H9 (cell line): ENCODE measurements around the gene RNF186. TPM values are rescaled to one million over a fixed set of nuclear protein-coding genes. Genes with fewer than 3 reads are reported as not detected.

Experiments
- DNase-seq: peaks from one replicate; pipeline ENCODE4 v3.0.0-alpha.2; 2017
- H2AFZ ChIP-seq: one replicate; pipeline ENCODE4 v1.6.1; 2013; ENCODE audit warnings: mild to moderate bottlenecking, low read length, control low read depth, moderate library complexity
- H2AK5ac ChIP-seq: 2 replicates; pipeline ENCODE4 v1.6.1; 2013; ENCODE audit warnings: low read length, control low read depth, mixed read lengths; ENCODE audit not compliant: insufficient read length
- H2BK120ac ChIP-seq: one replicate; pipeline ENCODE4 v1.6.1; 2013; ENCODE audit warnings: low read depth, mild to moderate bottlenecking, low read length, control low read depth, inconsistent platforms; ENCODE audit not compliant: poor library complexity, severe bottlenecking
- H2BK12ac ChIP-seq: 2 replicates; pipeline ENCODE4 v1.6.1; 2013; ENCODE audit warnings: low read length, control low read depth, mixed read lengths, low read depth; ENCODE audit not compliant: insufficient read length
- H2BK15ac ChIP-seq: 2 replicates; pipeline ENCODE4 v1.6.1; 2013; ENCODE audit warnings: low read depth, low read length, control low read depth
- H2BK20ac ChIP-seq: one replicate; pipeline ENCODE4 v1.6.1; 2013; ENCODE audit warnings: low read depth, mild to moderate bottlenecking, low read length, control low read depth, inconsistent platforms; ENCODE audit not compliant: poor library complexity, severe bottlenecking
- H2BK5ac ChIP-seq: 2 replicates; pipeline ENCODE4 v1.6.1; 2013; ENCODE audit warnings: low read length, control low read depth, mixed read lengths; ENCODE audit not compliant: insufficient read length
- H3K14ac ChIP-seq: 2 replicates; pipeline ENCODE4 v1.6.1; 2013; ENCODE audit warnings: low read length, control low read depth; ENCODE audit not compliant: insufficient read depth
- H3K18ac ChIP-seq: 2 replicates; pipeline ENCODE4 v1.6.1; 2013; ENCODE audit warnings: low read depth, mild to moderate bottlenecking, mixed read lengths, low read length, control low read depth; ENCODE audit not compliant: insufficient read length
- H3K23ac ChIP-seq: 2 replicates; pipeline ENCODE4 v1.6.1; 2013; ENCODE audit warnings: low read length, control low read depth, mixed read lengths, low read depth; ENCODE audit not compliant: insufficient read length
- H3K23me2 ChIP-seq: 2 replicates; pipeline ENCODE4 v1.6.1; 2013; ENCODE audit warnings: low read depth, mild to moderate bottlenecking, mixed read lengths, low read length, control low read depth; ENCODE audit not compliant: insufficient read length, poor library complexity, severe bottlenecking
- H3K27ac ChIP-seq: 2 replicates; pipeline ENCODE4 v1.5.1; 2013; ENCODE audit warnings: low read length, control low read depth, mixed read lengths, low read depth; ENCODE audit not compliant: insufficient read length
- H3K27me3 ChIP-seq: 2 replicates; pipeline ENCODE4 v1.6.1; 2013; ENCODE audit warnings: low read length, control low read depth, inconsistent platforms; ENCODE audit not compliant: insufficient read depth
- H3K4ac ChIP-seq: 2 replicates; pipeline ENCODE4 v1.6.1; 2013; ENCODE audit warnings: low read depth, mild to moderate bottlenecking, control low read depth, inconsistent platforms, low read length, moderate library complexity
- H3K4me1 ChIP-seq: 2 replicates; pipeline ENCODE4 v1.6.1; 2013; ENCODE audit warnings: low read length, control low read depth, inconsistent platforms; ENCODE audit not compliant: insufficient read depth
- H3K4me2 ChIP-seq: 2 replicates; pipeline ENCODE4 v1.6.1; 2013; ENCODE audit warnings: low read length, control low read depth, mixed read lengths; ENCODE audit not compliant: insufficient read length, insufficient read depth
- H3K56ac ChIP-seq: 2 replicates; pipeline ENCODE4 v1.6.1; 2013; ENCODE audit warnings: low read depth, mild to moderate bottlenecking, mixed read lengths, low read length, control low read depth; ENCODE audit not compliant: insufficient read length
- H3K79me1 ChIP-seq: 2 replicates; pipeline ENCODE4 v1.6.1; 2013; ENCODE audit warnings: low read depth, mild to moderate bottlenecking, moderate library complexity, low read length, control low read depth, inconsistent platforms; ENCODE audit not compliant: insufficient read depth, poor library complexity, severe bottlenecking
- H3K79me2 ChIP-seq: 2 replicates; pipeline ENCODE4 v1.6.1; 2013; ENCODE audit warnings: low read length, control low read depth, inconsistent platforms; ENCODE audit not compliant: insufficient read depth
- H3K9ac ChIP-seq: 2 replicates; pipeline ENCODE4 v1.6.1; 2013; ENCODE audit warnings: low read length, control low read depth, mixed read lengths; ENCODE audit not compliant: insufficient read length; ENCODE audit errors: extremely low read depth
- H3K9me3 ChIP-seq: one replicate; pipeline ENCODE4 v1.6.1; 2013; ENCODE audit warnings: low read depth, low read length, inconsistent platforms; ENCODE audit not compliant: control insufficient read depth
- H3T11ph ChIP-seq: one replicate; pipeline ENCODE4 v1.6.1; 2013; ENCODE audit warnings: mild to moderate bottlenecking, low read length, control low read depth, inconsistent platforms
- H4K20me1 ChIP-seq: one replicate; pipeline ENCODE4 v1.6.1; 2013; ENCODE audit not compliant: control insufficient read depth, insufficient read length, insufficient read depth
- H4K5ac ChIP-seq: 2 replicates; pipeline ENCODE4 v1.6.1; 2013; ENCODE audit warnings: low read depth, mild to moderate bottlenecking, mixed read lengths, low read length, control low read depth; ENCODE audit not compliant: insufficient read length
- H4K8ac ChIP-seq: replicated peaks from 2 replicates; pipeline ENCODE4 v1.6.1; 2013; ENCODE audit warnings: low read length, control low read depth, mixed read lengths, low read depth; ENCODE audit not compliant: insufficient read length
- H4K91ac ChIP-seq: 2 replicates; pipeline ENCODE4 v1.6.1; 2013; ENCODE audit warnings: low read depth, mild to moderate bottlenecking, moderate library complexity, mixed read lengths, low read length, control low read depth; ENCODE audit not compliant: insufficient read length
- H3K27ac Mint-ChIP-seq, 3 experiments: 2 replicates in 2 of 3; 3 replicates in 1 of 3; pipeline ENCODE4 v1.8.0; 2020 to 2021; ENCODE audit warnings: mixed read lengths in 3 of 3, mild to moderate bottlenecking in 1 of 3, moderate library complexity in 1 of 3
- H3K27me3 Mint-ChIP-seq: 2 replicates; pipeline ENCODE4 v1.8.0; 2021; ENCODE audit warnings: low read depth, mild to moderate bottlenecking, moderate library complexity, mixed read lengths
- H3K36me3 Mint-ChIP-seq, 3 experiments: 2 replicates in 2 of 3; 3 replicates in 1 of 3; pipeline ENCODE4 v1.8.0; 2020 to 2021; ENCODE audit warnings: low read depth in 3 of 3, mixed read lengths in 3 of 3; ENCODE audit not compliant: insufficient read depth in 1 of 3
- H3K4me1 Mint-ChIP-seq, 2 experiments: 2 replicates each; pipeline ENCODE4 v1.8.0; 2020; ENCODE audit warnings: mixed read lengths in 2 of 2
- H3K4me3 Mint-ChIP-seq, 2 experiments: 2 replicates in 1 of 2; 3 replicates in 1 of 2; pipeline ENCODE4 v1.8.0; 2020 to 2021; ENCODE audit warnings: mild to moderate bottlenecking in 2 of 2, mixed read lengths in 2 of 2, moderate library complexity in 1 of 2
- H3K9me3 Mint-ChIP-seq, 2 experiments: 2 replicates in 1 of 2; 3 replicates in 1 of 2; pipeline ENCODE4 v1.8.0; 2020; ENCODE audit warnings: mild to moderate bottlenecking in 2 of 2, mixed read lengths in 2 of 2, moderate library complexity in 1 of 2
- CTCF ChIP-seq: fragments of 200-600 bp; sonication (generic); conservative IDR thresholded peaks from 3 replicates; pipeline ENCODE4 v1.8.0; 2021; ENCODE audit warnings: antibody characterized with exemption, mild to moderate bottlenecking
- WGBS: extraction: QIAGEN DNeasy Blood & Tissue Kit; methylation state at CpG from one replicate; pipeline ENCODE4 v1.1.7; 2013; ENCODE audit warnings: missing lambda C conversion rate, low lambda C conversion rate, mixed read lengths; ENCODE audit not compliant: insufficient read length; ENCODE audit errors: extremely low coverage; 5-methylcytosine and 5-hydroxymethylcytosine counted together
- total RNA-seq: library from RNA; stranded (reverse); gene quantifications from 2 replicates; pipeline ENCODE4 v1.2.1, GENCODE V29; 2021

RNF186 gene
- total RNA-seq, 1 experiment from 2014 or later = not detected

GRCh38 chr1:19815801-19816736, 986 bp upstream of the RNF186 start:
- H3T11ph ChIP-seq = no peak overlapping the region
- no peak overlapping the region for H4K91ac ChIP-seq
- H3K18ac ChIP-seq = peak overlapping the region; percentile 3
- no peaks in the 10 kb centered on the region for H3K23me2 ChIP-seq
- no peaks in the 10 kb centered on the region for H3K9me3 ChIP-seq
- no peak overlapping the region for H3K4ac ChIP-seq
- H3K79me2 ChIP-seq = no peaks in the 10 kb centered on the region
- Mint-ChIP-seq H3K27ac (peak overlapping the region; percentile 89 to 97 (median 94)), H3K4me3 (peak overlapping the region; percentile 24 to 46; a peak in 4 of 5 replicates), H3K4me1 (peaks cover 57 to 66% of the 10 kb centered on the region in 2 experiments), H3K9me3 (no peaks in the 10 kb centered on the region; a peak in 1 of 5 replicates), H3K27me3 (peaks cover 8% of the 10 kb centered on the region), H3K36me3 (no peaks in the 10 kb centered on the region)
- peaks cover 14% of the 10 kb centered on the region; the same call in 1 of the 2 replicates for H3K4me1 ChIP-seq
- no peaks in the 10 kb centered on the region for H4K20me1 ChIP-seq
- no peak for DNase-seq
- no CpG with 5 or more reads among the region's 15 CpGs for WGBS
- no peak overlapping the region for H2BK15ac ChIP-seq
- H2AFZ ChIP-seq = no peak overlapping the region
- H2BK12ac ChIP-seq = peak overlapping the region; percentile 43
- no peak overlapping the region for H2BK5ac ChIP-seq
- H2AK5ac ChIP-seq = no peak overlapping the region
- H3K14ac ChIP-seq = peak overlapping the region; percentile 23; the same call in 1 of the 2 replicates
- H2BK120ac ChIP-seq = no peak overlapping the region
- no peaks in the 10 kb centered on the region; the same call in 1 of the 2 replicates for H3K27me3 ChIP-seq
- no peak for TF ChIP-seq CTCF
- no peak overlapping the region for H2BK20ac ChIP-seq
- H3K23ac ChIP-seq = no peak overlapping the region
- H3K27ac ChIP-seq = peak overlapping the region; percentile 60
- H3K9ac ChIP-seq = no peak overlapping the region
- H4K8ac ChIP-seq = no peak overlapping the region
- H4K5ac ChIP-seq = no peak overlapping the region
- H3K56ac ChIP-seq = no peak overlapping the region
- H3K79me1 ChIP-seq = no peaks in the 10 kb centered on the region
- H3K4me2 ChIP-seq = peak overlapping the region; percentile 28
